Thyroid gland (tissue), 4 donors: ENCODE data around the gene NFILZ. TPM values are rescaled to one million over a fixed set of nuclear protein-coding genes. Genes with fewer than 3 reads are reported as not detected.
A peak's percentile ranks its signal among the peaks of the same experiment; 100 is the strongest.
"Not testable (repeated sequence)": the region's sequence is repeated elsewhere in the genome, so short reads cannot be mapped to it uniquely, and the experiment has no call there.

ENCODE experiments used
- DNase-seq, 2 donors: peaks; one replicate each; pipeline ENCODE4 v3.0.0-alpha.2; 2019
- H3K27ac ChIP-seq, 3 donors: fragments of 200-600 bp; sonication (generic); 1 replicate in 2 of 3; 2 replicates in 1 of 3; pipeline ENCODE4 v1.5.1; 2016 to 2019; ENCODE audit warnings: mild to moderate bottlenecking in 1 of 3, moderate library complexity in 1 of 3
- H3K27me3 ChIP-seq: fragments of 200-600 bp; sonication (generic); one replicate; pipeline ENCODE4 v1.5.1; 2019
- H3K36me3 ChIP-seq, 2 donors: fragments of 200-600 bp; sonication (generic); one replicate each; pipeline ENCODE4 v1.5.1; 2016 to 2019
- H3K4me1 ChIP-seq, 2 donors: fragments of 200-600 bp; sonication (generic); one replicate each; pipeline ENCODE4 v1.5.1; 2017 to 2019
- H3K4me3 ChIP-seq, 3 donors: fragments of 200-600 bp; sonication (generic); replicated peaks in 1 of 3; 1 replicate in 2 of 3; 2 replicates in 1 of 3; pipeline ENCODE4 v1.5.1; 2016; ENCODE audit warnings: mild to moderate bottlenecking in 1 of 3
- H3K9me3 ChIP-seq: fragments of 200-600 bp; sonication (generic); one replicate; pipeline ENCODE4 v1.5.1; 2017
- POLR2A ChIP-seq, 2 donors: fragments of 450-650 bp; IDR thresholded peaks; one replicate each; pipeline ENCODE4 v1.6.1; 2017; ENCODE audit warnings: antibody characterized with exemption in 2 of 2, mild to moderate bottlenecking in 2 of 2, moderate library complexity in 1 of 2
- WGBS, 2 donors: methylation state at CpG; one replicate each; pipeline ENCODE4 v1.1.5; 2017; 5-methylcytosine and 5-hydroxymethylcytosine counted together
- intact Hi-C: fragments of 100-400 bp; cut with DNase I; formaldehyde crosslinking; loops from one replicate; pipeline ENCODE4 v1.15.1; 2023
- total RNA-seq, 4 donors: library from RNA; depleted of rRNA; stranded (reverse); fragments of >200 nt; gene quantifications; one replicate each; pipeline ENCODE4 v1.2.3, GENCODE V29; 2016
- TF ChIP-seq, protein P1 (sequence below), 6 experiments: fragments of 200-600 bp in 3 of 6; fragments of 450-650 bp in 3 of 6; sonication (generic) in 3 of 6; IDR thresholded peaks; one replicate each; pipeline ENCODE4 v1.5.1; 2016 to 2019; ENCODE audit warnings: antibody characterized with exemption in 6 of 6, mild to moderate bottlenecking in 2 of 6, inconsistent platforms in 1 of 6, moderate library complexity in 1 of 6

The NFILZ gene
- total RNA-seq, 4 donors from 2014 or later, result not detected

DNA sequence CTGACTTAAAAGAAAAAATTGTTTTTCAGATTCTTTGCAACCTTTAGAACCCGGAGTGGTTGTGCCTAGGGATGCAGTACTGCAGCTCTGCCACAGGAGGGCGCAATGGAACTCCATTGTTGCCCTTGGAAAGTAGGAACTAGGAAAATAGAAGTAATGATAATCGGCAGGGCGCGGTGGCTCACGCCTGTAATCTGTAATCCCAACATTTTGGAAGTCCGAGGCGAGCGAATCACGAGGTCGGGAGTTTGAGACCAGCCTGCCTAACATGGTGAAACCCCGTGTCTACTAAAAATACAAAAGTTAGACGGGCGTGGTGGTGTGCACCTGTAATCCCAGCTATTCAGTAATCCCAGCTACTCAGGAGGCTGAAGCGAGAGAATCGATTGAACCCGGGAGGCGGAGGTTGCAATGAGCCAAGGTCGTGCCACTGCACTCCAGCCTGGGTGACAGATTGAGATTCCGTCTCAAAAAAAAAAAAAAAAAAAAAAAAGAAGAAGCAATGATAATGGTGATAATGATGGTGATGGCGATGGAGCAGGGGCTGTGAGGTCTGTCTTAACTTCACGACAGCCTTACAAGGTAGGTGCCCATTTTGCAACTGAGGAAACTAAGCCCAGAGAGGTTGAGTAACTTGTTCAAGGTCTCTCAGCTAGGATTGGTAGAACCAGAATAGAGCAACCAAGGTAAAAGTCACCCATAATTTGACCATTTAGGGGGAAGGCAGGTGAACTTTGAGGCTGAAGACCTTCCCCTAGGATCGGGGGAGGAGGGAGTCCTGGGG lies 14.4 kb upstream of the NFILZ start:
- 41 to 45% methylated on average over 23 of the region's 23 CpGs for WGBS, 2 donors
- peak in 1 of 2 donors; percentile 15 for DNase-seq
- Histone ChIP-seq H3K9me3 (no peaks in the 10 kb centered on the region), H3K27ac (no peak overlapping the region), H3K36me3 (no peaks in the 10 kb centered on the region), H3K4me3 (no peak overlapping the region), H3K27me3 (no peaks in the 10 kb centered on the region), H3K4me1 (no peaks in the 10 kb centered on the region)
- intact Hi-C loops, result no loop called here
- no peak for TF ChIP-seq POLR2A (IDR thresholded peaks at IDR 0.05)
- TF ChIP-seq, protein P1, sequence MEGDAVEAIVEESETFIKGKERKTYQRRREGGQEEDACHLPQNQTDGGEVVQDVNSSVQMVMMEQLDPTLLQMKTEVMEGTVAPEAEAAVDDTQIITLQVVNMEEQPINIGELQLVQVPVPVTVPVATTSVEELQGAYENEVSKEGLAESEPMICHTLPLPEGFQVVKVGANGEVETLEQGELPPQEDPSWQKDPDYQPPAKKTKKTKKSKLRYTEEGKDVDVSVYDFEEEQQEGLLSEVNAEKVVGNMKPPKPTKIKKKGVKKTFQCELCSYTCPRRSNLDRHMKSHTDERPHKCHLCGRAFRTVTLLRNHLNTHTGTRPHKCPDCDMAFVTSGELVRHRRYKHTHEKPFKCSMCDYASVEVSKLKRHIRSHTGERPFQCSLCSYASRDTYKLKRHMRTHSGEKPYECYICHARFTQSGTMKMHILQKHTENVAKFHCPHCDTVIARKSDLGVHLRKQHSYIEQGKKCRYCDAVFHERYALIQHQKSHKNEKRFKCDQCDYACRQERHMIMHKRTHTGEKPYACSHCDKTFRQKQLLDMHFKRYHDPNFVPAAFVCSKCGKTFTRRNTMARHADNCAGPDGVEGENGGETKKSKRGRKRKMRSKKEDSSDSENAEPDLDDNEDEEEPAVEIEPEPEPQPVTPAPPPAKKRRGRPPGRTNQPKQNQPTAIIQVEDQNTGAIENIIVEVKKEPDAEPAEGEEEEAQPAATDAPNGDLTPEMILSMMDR (IDR thresholded peaks at IDR 0.05), result peak; percentile 35 to 67 (median 54)

GRCh38 chr19:8616861-8617260 lies 13.6 kb upstream of the NFILZ start:
- no peaks in the 10 kb centered on the region for H3K27me3 ChIP-seq
- H3K36me3 ChIP-seq, result no peaks in the 10 kb centered on the region
- intact Hi-C loops, result no loop called here
- 86 to 87% methylated on average over 6 of the region's 6 CpGs for WGBS, 2 donors
- no peak for DNase-seq
- TF ChIP-seq, protein P1 (IDR thresholded peaks at IDR 0.05), result no peak
- no peak for TF ChIP-seq POLR2A (IDR thresholded peaks at IDR 0.05)
- no peak overlapping the region for H3K4me3 ChIP-seq
- no peaks in the 10 kb centered on the region for H3K9me3 ChIP-seq
- H3K4me1 ChIP-seq, result no peaks in the 10 kb centered on the region
- H3K27ac ChIP-seq, result no peak overlapping the region

DNA sequence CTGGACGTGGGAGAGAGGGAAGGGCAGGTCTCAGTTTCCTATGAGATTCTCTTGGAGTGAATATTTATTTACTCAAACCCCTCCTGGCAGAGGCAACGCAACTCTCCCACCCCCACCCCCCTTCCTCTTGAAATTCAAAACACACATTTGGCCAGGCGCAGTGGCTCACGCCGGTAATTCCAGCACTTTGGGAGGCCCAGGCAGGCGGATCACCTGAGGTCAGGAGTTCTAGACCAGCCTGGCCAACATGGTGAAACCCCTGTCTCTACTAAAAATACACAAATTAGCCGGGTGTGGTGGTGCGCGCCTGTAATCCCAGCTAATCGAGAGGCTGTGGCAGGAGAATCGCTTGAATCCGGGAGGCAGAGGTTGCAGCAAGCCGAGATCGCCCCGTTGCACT lies 13.1 kb upstream of the NFILZ start:
- not testable (repeated sequence) for H3K9me3 ChIP-seq

DNA sequence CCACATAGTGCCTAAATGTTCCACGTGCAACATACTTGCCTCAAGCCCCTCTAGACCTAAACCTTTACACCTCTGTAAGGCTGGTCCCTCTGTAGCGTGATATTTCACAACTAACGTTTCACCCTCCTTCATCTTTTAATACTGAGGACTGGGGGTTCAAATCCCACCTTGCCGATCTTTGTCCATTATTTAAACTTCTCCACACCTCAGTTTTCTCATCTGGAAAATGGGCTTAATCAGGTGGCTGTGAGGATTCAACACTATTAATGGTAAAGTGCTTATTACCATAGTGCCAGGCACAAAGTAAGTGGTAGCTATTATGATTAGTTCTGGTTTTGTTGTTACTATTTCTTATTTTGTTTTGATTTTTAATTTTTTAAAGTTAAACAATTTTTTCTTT lies 12.4 kb upstream of the NFILZ start:
- TF ChIP-seq, protein P1 (IDR thresholded peaks at IDR 0.05), result no peak
- no peak for TF ChIP-seq POLR2A (IDR thresholded peaks at IDR 0.05)
- DNase-seq, result no peak
- Histone ChIP-seq H3K36me3 (no peaks in the 10 kb centered on the region), H3K27ac (no peak overlapping the region), H3K9me3 (no peaks in the 10 kb centered on the region), H3K27me3 (no peaks in the 10 kb centered on the region), H3K4me3 (no peak overlapping the region), H3K4me1 (no peaks in the 10 kb centered on the region)
- WGBS, 2 donors, result 83 to 88% methylated on average over 4 of the region's 4 CpGs
- intact Hi-C loops, result no loop called here

More for the DNA sequence above, 13.1 kb upstream of the NFILZ start:
- WGBS, 2 donors, result 60% methylated on average over 15 of the region's 15 CpGs
- intact Hi-C loops, H3K4me3 ChIP-seq, H3K4me1 ChIP-seq, DNase-seq, H3K36me3 ChIP-seq, H3K27ac ChIP-seq, H3K27me3 ChIP-seq: not testable (repeated sequence)

GRCh38 chr19:8618751-8619150 lies 11.7 kb upstream of the NFILZ start:
- no peak overlapping the region for H3K4me3 ChIP-seq
- 59 to 60% methylated on average over 8 of the region's 8 CpGs for WGBS, 2 donors
- H3K27ac ChIP-seq, result no peak overlapping the region
- no peaks in the 10 kb centered on the region for H3K27me3 ChIP-seq
- no peak for TF ChIP-seq POLR2A (IDR thresholded peaks at IDR 0.05)
- TF ChIP-seq, protein P1 (IDR thresholded peaks at IDR 0.05), result no peak
- no peaks in the 10 kb centered on the region for H3K36me3 ChIP-seq
- intact Hi-C loops, result no loop called here
- no peaks in the 10 kb centered on the region for H3K9me3 ChIP-seq
- no peak for DNase-seq
- H3K4me1 ChIP-seq, result no peaks in the 10 kb centered on the region

DNA sequence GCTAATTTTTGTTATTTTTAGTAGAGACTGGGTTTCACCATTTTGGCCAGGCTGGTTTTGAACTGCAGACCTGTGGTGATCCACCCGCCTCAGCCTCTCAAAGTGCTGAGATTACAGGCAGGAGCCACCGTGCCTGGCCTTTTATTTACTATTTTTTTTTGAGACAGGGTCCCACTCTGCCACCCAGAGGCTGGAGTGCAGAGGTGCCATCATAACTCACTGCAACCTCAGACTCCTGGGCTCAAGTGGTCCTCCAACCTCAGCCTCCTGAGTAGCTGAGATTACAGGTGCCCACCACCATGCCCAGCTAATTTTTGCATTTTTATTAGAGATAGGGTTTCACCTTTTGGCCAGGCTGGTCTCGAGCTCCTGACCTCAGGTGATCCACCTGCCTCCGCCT lies 7.5 kb upstream of the NFILZ start:
- H3K27me3 ChIP-seq, H3K4me3 ChIP-seq, H3K36me3 ChIP-seq, H3K4me1 ChIP-seq, H3K9me3 ChIP-seq, DNase-seq, intact Hi-C loops, H3K27ac ChIP-seq: not testable (repeated sequence)
- 52 to 60% methylated on average over 4 of the region's 4 CpGs for WGBS, 2 donors
